ENCODE data around the gene MYOM1.
A peak's percentile ranks its signal among the peaks of the same experiment; 100 is the strongest.

The MYOM1 gene

GRCh38 chr18:3139406-3139805 is 80.4 kb downstream of the MYOM1 start:
- in situ Hi-C loops (cut with MboI; ENCODE audit: low sequenced_read_pairs, unreplicated experiment) = loop anchor here (10.0 kb wide), 1 partner anchor 205 kb away; no protein-coding TSS in a partner anchor
- no peak for TF ChIP-seq CTCF (IDR thresholded peaks at IDR 0.05; ENCODE audit: borderline replicate concordance, control extremely low read depth, extremely low read depth, insufficient read depth, missing control alignments)
- DNase-seq (ENCODE audit: low spot score) = no peak

GRCh38 chr18:3138274-3138975 is 81.3 kb downstream of the MYOM1 start:
- no peak for TF ChIP-seq CTCF (IDR thresholded peaks at IDR 0.05; ENCODE audit: borderline replicate concordance, control extremely low read depth, extremely low read depth, insufficient read depth, missing control alignments)
- in situ Hi-C loops (cut with MboI; ENCODE audit: low sequenced_read_pairs, unreplicated experiment) = loop anchor here (10.0 kb wide), 1 partner anchor 204 kb away; no protein-coding TSS in a partner anchor
- DNase-seq (ENCODE audit: low spot score) = no peak

- TF ChIP-seq CTCF (IDR thresholded peaks at IDR 0.05; ENCODE audit: borderline replicate concordance, control extremely low read depth, extremely low read depth, insufficient read depth, missing control alignments) = no peak
- DNase-seq (ENCODE audit: low spot score) = no peak
- in situ Hi-C loops (cut with MboI; ENCODE audit: low sequenced_read_pairs, unreplicated experiment) = loop anchor here (10.0 kb wide), 1 partner anchor 201 kb away; no protein-coding TSS in a partner anchor
Observed at GRCh38 chr18:3135536-3135935, 84.2 kb downstream of the MYOM1 start.

GRCh38 chr18:3132700-3133099 is 87.1 kb downstream of the MYOM1 start:
- no peak for TF ChIP-seq CTCF (IDR thresholded peaks at IDR 0.05; ENCODE audit: borderline replicate concordance, control extremely low read depth, extremely low read depth, insufficient read depth, missing control alignments)
- no peak for DNase-seq (ENCODE audit: low spot score)
- in situ Hi-C loops (cut with MboI; ENCODE audit: low sequenced_read_pairs, unreplicated experiment) = loop anchor here (10.0 kb wide), 1 partner anchor 198 kb away; no protein-coding TSS in a partner anchor

GRCh38 chr18:3130344-3130743 is 89.4 kb downstream of the MYOM1 start:
- no peak for DNase-seq (ENCODE audit: low spot score)
- no peak for TF ChIP-seq CTCF (IDR thresholded peaks at IDR 0.05; ENCODE audit: borderline replicate concordance, control extremely low read depth, extremely low read depth, insufficient read depth, missing control alignments)
- in situ Hi-C loops (cut with MboI; ENCODE audit: low sequenced_read_pairs, unreplicated experiment) = loop anchor here (10.0 kb wide), 1 partner anchor 196 kb away; no protein-coding TSS in a partner anchor

GRCh38 chr18:3129053-3129864 is 90.5 kb downstream of the MYOM1 start:
- TF ChIP-seq CTCF (IDR thresholded peaks at IDR 0.05; ENCODE audit: borderline replicate concordance, control extremely low read depth, extremely low read depth, insufficient read depth, missing control alignments) = peak; percentile 87
- in situ Hi-C loops (cut with MboI; ENCODE audit: low sequenced_read_pairs, unreplicated experiment) = no loop called here
- DNase-seq (ENCODE audit: low spot score) = peak; percentile 82
